Measurements from ENCODE around the gene HOOK1.

DNA sequence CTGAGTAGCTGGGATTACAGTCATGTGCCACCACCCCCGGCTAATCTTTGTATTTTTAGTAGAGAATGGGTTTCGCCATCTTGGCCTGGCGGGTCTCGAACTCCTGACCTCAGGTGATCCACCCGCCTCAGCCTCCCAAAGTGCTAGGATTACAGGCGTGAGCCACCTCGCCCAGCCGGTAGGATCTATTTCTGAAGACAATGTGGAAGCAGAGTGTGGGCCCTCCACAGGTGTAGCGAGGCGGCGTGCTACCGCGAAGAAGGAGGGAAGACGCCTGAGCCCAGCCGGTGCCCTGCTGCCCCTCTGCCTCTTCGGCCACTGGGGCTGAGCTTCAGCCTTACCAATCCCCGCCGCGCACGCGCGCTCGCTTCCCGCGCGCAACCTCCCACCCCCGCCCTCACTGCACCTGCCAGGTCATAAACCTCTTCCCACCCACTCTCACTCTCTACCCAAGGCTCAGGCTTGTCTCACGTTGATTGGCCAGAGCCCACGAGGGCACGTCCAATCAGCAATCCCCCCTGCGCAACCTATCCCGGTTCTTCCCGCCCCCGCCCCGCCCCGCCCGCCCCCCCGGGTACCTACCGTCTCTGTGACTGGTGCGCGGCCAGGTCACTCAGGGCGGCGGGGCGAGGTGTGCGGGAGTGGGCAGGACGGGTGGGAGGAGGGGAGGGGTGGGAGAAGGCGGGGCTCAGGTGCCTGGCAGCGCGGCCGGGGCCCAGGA is 409 bp upstream of the HOOK1 start:
- TF ChIP-seq, protein P1, sequence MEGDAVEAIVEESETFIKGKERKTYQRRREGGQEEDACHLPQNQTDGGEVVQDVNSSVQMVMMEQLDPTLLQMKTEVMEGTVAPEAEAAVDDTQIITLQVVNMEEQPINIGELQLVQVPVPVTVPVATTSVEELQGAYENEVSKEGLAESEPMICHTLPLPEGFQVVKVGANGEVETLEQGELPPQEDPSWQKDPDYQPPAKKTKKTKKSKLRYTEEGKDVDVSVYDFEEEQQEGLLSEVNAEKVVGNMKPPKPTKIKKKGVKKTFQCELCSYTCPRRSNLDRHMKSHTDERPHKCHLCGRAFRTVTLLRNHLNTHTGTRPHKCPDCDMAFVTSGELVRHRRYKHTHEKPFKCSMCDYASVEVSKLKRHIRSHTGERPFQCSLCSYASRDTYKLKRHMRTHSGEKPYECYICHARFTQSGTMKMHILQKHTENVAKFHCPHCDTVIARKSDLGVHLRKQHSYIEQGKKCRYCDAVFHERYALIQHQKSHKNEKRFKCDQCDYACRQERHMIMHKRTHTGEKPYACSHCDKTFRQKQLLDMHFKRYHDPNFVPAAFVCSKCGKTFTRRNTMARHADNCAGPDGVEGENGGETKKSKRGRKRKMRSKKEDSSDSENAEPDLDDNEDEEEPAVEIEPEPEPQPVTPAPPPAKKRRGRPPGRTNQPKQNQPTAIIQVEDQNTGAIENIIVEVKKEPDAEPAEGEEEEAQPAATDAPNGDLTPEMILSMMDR (IDR thresholded peaks at IDR 0.05): no peak
- TF ChIP-seq POLR2A (IDR thresholded peaks at IDR 0.05): no peak

All from lower leg skin (tissue), 3 donors.